Adrenal gland (tissue), 12 donors: ENCODE data around the gene CCDC9. TPM values are rescaled to one million over a fixed set of nuclear protein-coding genes. Genes with fewer than 3 reads are reported as not detected.
A peak's percentile ranks its signal among the peaks of the same experiment; 100 is the strongest.

Experiments
- DNase-seq, 7 donors: peaks; one replicate each; pipeline ENCODE4 v3.0.0-alpha.2; 2019 to 2020
- H3K27ac ChIP-seq, 5 donors: fragments of 200-600 bp; sonication (generic) in 4 of 5; 1 replicate in 3 of 5; 2 replicates in 2 of 5; pipeline versions ENCODE4 v1.5.1 to v1.8.0; 2016 to 2020; ENCODE audit warnings: mild to moderate bottlenecking in 1 of 5
- H3K27me3 ChIP-seq: fragments of 200-600 bp; 2 replicates; pipeline ENCODE4 v1.8.0; 2021
- H3K36me3 ChIP-seq, 2 donors: fragments of 200-600 bp; replicated peaks in 1 of 2; 1 replicate in 1 of 2; 2 replicates in 1 of 2; pipeline versions ENCODE4 v1.5.1 to v1.8.0; 2018 to 2022
- H3K4me1 ChIP-seq, 2 donors: fragments of 200-600 bp; replicated peaks in 1 of 2; 1 replicate in 1 of 2; 2 replicates in 1 of 2; pipeline versions ENCODE4 v1.5.1 to v1.8.0; 2018 to 2021
- H3K4me3 ChIP-seq, 4 donors: fragments of 200-600 bp; sonication (generic) in 3 of 4; one replicate each; pipeline ENCODE4 v1.5.1; 2016 to 2018
- H3K9me3 ChIP-seq, 3 donors: fragments of 200-600 bp; sonication (generic) in 1 of 3; replicated peaks in 1 of 3; 1 replicate in 2 of 3; 2 replicates in 1 of 3; pipeline versions ENCODE4 v1.5.1 to v1.8.0; 2016 to 2021
- CTCF ChIP-seq, 6 experiments: fragments of 450-650 bp in 4 of 6; fragments of 200-600 bp in 2 of 6; sonication (generic) in 1 of 6; IDR thresholded peaks; 1 replicate in 5 of 6; 2 replicates in 1 of 6; pipeline versions ENCODE4 v1.5.1 to v1.8.0; 2016 to 2021; ENCODE audit warnings: antibody characterized with exemption in 6 of 6, mild to moderate bottlenecking in 2 of 6, moderate library complexity in 1 of 6
- POLR2A ChIP-seq, 2 donors: fragments of 450-650 bp; IDR thresholded peaks; one replicate each; pipeline ENCODE4 v1.6.1; 2017; ENCODE audit warnings: antibody characterized with exemption in 2 of 2, mild to moderate bottlenecking in 2 of 2, moderate library complexity in 1 of 2
- WGBS, 4 donors: extraction: QIAGEN DNeasy Blood & Tissue Kit in 2 of 4; methylation state at CpG; one replicate each; pipeline versions ENCODE4 v1.1.5 to v1.1.7; 2013 to 2017; 5-methylcytosine and 5-hydroxymethylcytosine counted together
- intact Hi-C, 2 donors: fragments of 100-400 bp; cut with DNase I; formaldehyde crosslinking; loops; one replicate each; pipeline versions ENCODE4 v1.14.1 to v1.15.0; 2022 to 2023
- polyA plus RNA-seq, 3 donors: library from polyadenylated mRNA; stranded (reverse); fragments of 200-250 nt in 2 of 3; fragments of 350-450 nt in 1 of 3; fragmentation: Illumina TruSeq in 1 of 3; extraction: RNeasy Lipid Tissue Mini Kit (QIAGEN cat#74804) in 1 of 3; gene quantifications; one replicate each; pipeline ENCODE4 v1.2.3, GENCODE V29; 2013 to 2014
- total RNA-seq, 9 donors: library from RNA; depleted of rRNA in 4 of 9; stranded (reverse); fragments of >200 nt in 4 of 9; fragments of 120-200 nt in 1 of 9; fragmentation: NEBNext Ultra II Directional in 1 of 9; extraction: Animal tissue kit (Norgen Biotek cat#: 25700) in 1 of 9; gene quantifications; one replicate each; pipeline versions ENCODE4 v1.1.0 to v1.2.4, GENCODE V29; 2013 to 2023
- donor health status: healthy with polysubstance abuse.
- donor health status: Bipolar disorder and iron deficiency.
- donor health status: DM: yes; HTN: yes; CAD: no.
- donor health status: DM: no; HTN: no; CAD: no.
- donor health status: DM: no; HTN: no; CAD: no.
- donor health status: DM: yes; HTN: yes; CAD: no.

Gene CCDC9
- total and polyA plus RNA-seq, 12 donors: 6.0 to 86.5 (median 31.1) TPM

DNA sequence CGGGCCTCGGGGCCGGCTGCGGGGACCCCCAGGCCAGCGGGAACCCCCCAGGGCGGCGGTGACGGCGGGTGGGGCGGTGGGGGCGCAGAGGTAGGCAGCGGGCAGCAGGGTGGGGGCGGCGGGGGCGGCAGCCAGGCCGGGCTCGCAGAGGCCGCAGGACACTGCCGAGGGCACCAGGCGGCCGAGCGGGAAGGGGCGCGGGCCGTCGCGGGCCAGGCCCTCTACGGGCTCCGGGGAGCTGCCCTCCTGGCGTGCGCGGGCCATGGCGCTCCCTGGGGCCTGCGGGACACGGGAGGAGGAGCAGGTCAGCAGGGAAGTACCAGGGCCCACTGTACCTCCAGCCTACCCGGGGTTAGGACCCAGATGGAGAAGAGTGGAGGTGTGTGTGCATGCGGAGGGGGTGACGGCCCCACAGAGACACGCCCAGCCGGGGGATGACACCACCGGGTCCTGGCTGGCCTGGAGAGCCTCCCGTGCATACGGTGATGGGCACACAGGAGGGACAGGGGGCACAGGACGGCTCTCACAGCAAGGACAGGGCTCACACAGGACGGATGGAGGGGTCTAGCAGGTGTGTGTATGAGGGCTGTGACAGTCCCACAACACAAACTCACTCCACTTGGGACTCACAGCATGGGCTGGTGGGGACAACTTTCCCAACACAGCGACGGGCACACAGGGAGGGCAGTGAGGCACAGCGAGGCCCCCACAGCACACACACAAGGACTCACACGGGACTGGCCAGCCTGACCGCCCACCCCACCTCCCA is 28.0 kb upstream of the CCDC9 start:
- no peaks in the 10 kb centered on the region for H3K9me3 ChIP-seq
- H3K27ac ChIP-seq: peak overlapping the region; percentile 94 to 100 (median 99)
- no peaks in the 10 kb centered on the region for H3K27me3 ChIP-seq
- peak; percentile 53 to 86 (median 74) for DNase-seq
- peaks cover 0 to 3% of the 10 kb centered on the region in 2 donors for H3K36me3 ChIP-seq
- peaks cover 32 to 35% of the 10 kb centered on the region in 2 donors for H3K4me1 ChIP-seq
- peak overlapping the region in 2 of 4 donors; percentile 32 to 96 for H3K4me3 ChIP-seq
- 3 to 22% (median 16%) methylated on average over 13 to 50 of the region's 50 CpGs for WGBS, 4 donors
- intact Hi-C loops: no loop called here
- TF ChIP-seq CTCF (IDR thresholded peaks at IDR 0.05) (peak in 1 of 6 experiments; percentile 11), POLR2A (IDR thresholded peaks at IDR 0.05) (no peak)

DNA sequence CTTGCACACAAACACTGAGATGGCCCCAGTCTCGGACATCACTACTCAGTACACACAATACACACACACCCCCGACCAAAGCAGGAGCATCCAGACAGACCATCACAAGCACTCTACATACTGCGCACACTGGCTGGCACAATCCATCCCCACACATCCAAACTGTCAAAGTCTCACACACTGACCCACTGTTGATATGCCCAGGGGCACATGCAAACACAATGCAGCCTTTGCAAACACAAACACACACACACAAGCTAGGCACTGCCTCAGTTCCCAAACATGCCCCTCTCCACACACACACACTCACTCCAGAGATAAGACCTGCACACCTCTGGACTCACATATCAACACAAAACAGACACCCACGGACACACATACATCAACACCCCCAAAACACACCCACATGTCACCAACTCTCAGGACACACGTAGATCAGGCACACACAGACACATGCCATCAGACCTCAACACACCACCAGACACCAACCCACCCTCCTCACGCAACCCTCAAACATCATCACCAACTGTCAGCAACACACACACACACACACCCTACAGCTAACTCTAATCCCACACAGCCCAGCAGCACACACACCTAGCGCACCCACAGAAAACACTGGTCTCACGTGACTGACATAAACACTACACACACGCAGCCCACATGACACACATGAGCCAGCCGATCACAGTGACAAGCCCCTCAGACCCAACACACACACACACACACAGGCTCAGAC is 27.2 kb upstream of the CCDC9 start:
- WGBS, 4 donors: 27 to 34% (median 32%) methylated on average over 10 of the region's 10 CpGs
- Histone ChIP-seq H3K4me3 (peak overlapping the region in 1 of 4 donors; percentile 96), H3K27me3 (no peaks in the 10 kb centered on the region), H3K27ac (peak overlapping the region in 4 of 5 donors; percentile 99 to 100 (median 99)), H3K36me3 (no peaks in the 10 kb centered on the region), H3K4me1 (peaks cover 32 to 35% of the 10 kb centered on the region in 2 donors), H3K9me3 (no peaks in the 10 kb centered on the region)
- intact Hi-C loops: no loop called here
- DNase-seq: peak in 2 of 7 donors; percentile 43 to 69
- no peak for TF ChIP-seq CTCF (IDR thresholded peaks at IDR 0.05)
- TF ChIP-seq POLR2A (IDR thresholded peaks at IDR 0.05): no peak

GRCh38 chr19:47229676-47230053 is 26.7 kb upstream of the CCDC9 start:
- intact Hi-C loops: no loop called here
- peak in 3 of 7 donors; percentile 40 to 73 (median 55) for DNase-seq
- Histone ChIP-seq H3K9me3 (no peaks in the 10 kb centered on the region), H3K36me3 (no peaks in the 10 kb centered on the region), H3K27me3 (no peaks in the 10 kb centered on the region), H3K4me3 (peak overlapping the region in 2 of 4 donors; percentile 39 to 96), H3K4me1 (peaks cover 32 to 35% of the 10 kb centered on the region in 2 donors), H3K27ac (peak overlapping the region in 4 of 5 donors; percentile 21 to 100 (median 99))
- TF ChIP-seq CTCF (IDR thresholded peaks at IDR 0.05): no peak
- TF ChIP-seq POLR2A (IDR thresholded peaks at IDR 0.05): peak in 1 of 2 donors; percentile 28
- 7 to 13% (median 9%) methylated on average over 8 to 9 of the region's 9 CpGs for WGBS, 4 donors
